ENCODE measurements around the gene PNO1.

GRCh38 chr2:68217729-68218128, 60.0 kb downstream of the PNO1 start:
- TF ChIP-seq TARDBP (IDR thresholded peaks at IDR 0.05) (no peak), ZNF24 (IDR thresholded peaks at IDR 0.05) (no peak), CTCF (IDR thresholded peaks at IDR 0.05 in 2 of 3, conservative IDR thresholded peaks at IDR 0.05 in 1 of 3; ENCODE audit: insufficient read depth in 2 of 3, low read depth in 1 of 3, low read length in 3 of 3) (no peak), MLLT1 (IDR thresholded peaks at IDR 0.05) (no peak), KAT2B (IDR thresholded peaks at IDR 0.05; ENCODE audit: low read depth, low read length) (no peak), HDAC3 (IDR thresholded peaks at IDR 0.05; ENCODE audit: borderline replicate concordance, partially characterized antibody) (no peak), FOXP1 (CRISPR knock-in tag; IDR thresholded peaks at IDR 0.05) (no peak)
